Progenitor cell of endocrine pancreas (in vitro differentiated cells): ENCODE results near the gene ZC3H18. TPM values are rescaled to one million over a fixed set of nuclear protein-coding genes. Genes with fewer than 3 reads are reported as not detected.

ENCODE experiments used
- DNase-seq: peaks from one replicate; pipeline ENCODE4 v3.0.0; 2021; ENCODE audit warnings: low spot score; ENCODE audit not compliant: unreplicated experiment
- H3K27ac Mint-ChIP-seq: 2 replicates; pipeline ENCODE4 v1.8.0; 2021; ENCODE audit warnings: mild to moderate bottlenecking, moderate library complexity, mixed read lengths
- H3K27me3 Mint-ChIP-seq: 2 replicates; pipeline ENCODE4 v1.8.0; 2021; ENCODE audit warnings: mixed read lengths
- H3K36me3 Mint-ChIP-seq: 2 replicates; pipeline ENCODE4 v1.8.0; 2022; ENCODE audit warnings: mixed read lengths; ENCODE audit not compliant: insufficient read depth
- H3K4me1 Mint-ChIP-seq: 2 replicates; pipeline ENCODE4 v1.8.0; 2021; ENCODE audit warnings: low read depth, mixed read lengths
- H3K4me3 Mint-ChIP-seq: 2 replicates; pipeline ENCODE4 v1.8.0; 2021; ENCODE audit warnings: low read depth, mild to moderate bottlenecking, moderate library complexity, mixed read lengths
- H3K9me3 Mint-ChIP-seq: 2 replicates; pipeline ENCODE4 v1.8.0; 2021; ENCODE audit warnings: low read depth, mixed read lengths
- CTCF ChIP-seq: fragments of 200-600 bp; sonication (generic); IDR thresholded peaks from one replicate; pipeline ENCODE4 v1.5.0; 2021; ENCODE audit warnings: antibody characterized with exemption, mild to moderate bottlenecking; ENCODE audit not compliant: unreplicated experiment
- total RNA-seq: library from RNA; stranded (reverse); gene quantifications from 2 replicates; pipeline ENCODE4 v1.2.1, GENCODE V29; 2021

The ZC3H18 gene
- total RNA-seq, 1 donor from 2014 or later, result 70.7 TPM

GRCh38 chr16:88653596-88654362 lies 83.6 kb downstream of the ZC3H18 start:
- Mint-ChIP-seq H3K36me3 (peaks cover 8% of the 10 kb centered on the region), H3K9me3 (no peaks in the 10 kb centered on the region), H3K27me3 (no peaks in the 10 kb centered on the region), H3K4me3 (no peak overlapping the region), H3K4me1 (peaks cover 4% of the 10 kb centered on the region), H3K27ac (no peak overlapping the region)
- no peak for TF ChIP-seq CTCF
- no peak for DNase-seq

- Mint-ChIP-seq H3K4me3 (no peak overlapping the region), H3K4me1 (no peaks in the 10 kb centered on the region), H3K36me3 (peaks cover 7% of the 10 kb centered on the region), H3K27ac (no peak overlapping the region), H3K27me3 (no peaks in the 10 kb centered on the region), H3K9me3 (no peaks in the 10 kb centered on the region)
- TF ChIP-seq CTCF, result no peak
- DNase-seq, result no peak
These were observed 84.3 kb downstream of the ZC3H18 start for GRCh38 chr16:88654363-88655052.

GRCh38 chr16:88655053-88655732 lies 85.0 kb downstream of the ZC3H18 start:
- DNase-seq, result no peak
- Mint-ChIP-seq H3K27ac (no peak overlapping the region), H3K4me3 (no peak overlapping the region), H3K27me3 (no peaks in the 10 kb centered on the region), H3K9me3 (no peaks in the 10 kb centered on the region), H3K4me1 (no peaks in the 10 kb centered on the region), H3K36me3 (peaks cover 8% of the 10 kb centered on the region)
- no peak for TF ChIP-seq CTCF

- peaks cover 9% of the 10 kb centered on the region for H3K36me3 Mint-ChIP-seq
- H3K9me3 Mint-ChIP-seq, result no peaks in the 10 kb centered on the region
- TF ChIP-seq CTCF, result no peak
- no peaks in the 10 kb centered on the region for H3K4me1 Mint-ChIP-seq
- no peaks in the 10 kb centered on the region for H3K27me3 Mint-ChIP-seq
- no peak for DNase-seq
- no peak overlapping the region for H3K4me3 Mint-ChIP-seq
- no peak overlapping the region for H3K27ac Mint-ChIP-seq
These were observed 85.6 kb downstream of the ZC3H18 start for GRCh38 chr16:88655733-88656281.
